ENCODE data around the gene GSTA2. TPM values are rescaled to one million over a fixed set of nuclear protein-coding genes. Genes with fewer than 3 reads are reported as not detected.
"Not testable (repeated sequence)": the region's sequence is repeated elsewhere in the genome, so short reads cannot be mapped to it uniquely, and the experiment has no call there.

GSTA2 gene
- total and polyA plus RNA-seq, 4 donors: 2.0 to 6.8 (median 3.1) TPM

DNA sequence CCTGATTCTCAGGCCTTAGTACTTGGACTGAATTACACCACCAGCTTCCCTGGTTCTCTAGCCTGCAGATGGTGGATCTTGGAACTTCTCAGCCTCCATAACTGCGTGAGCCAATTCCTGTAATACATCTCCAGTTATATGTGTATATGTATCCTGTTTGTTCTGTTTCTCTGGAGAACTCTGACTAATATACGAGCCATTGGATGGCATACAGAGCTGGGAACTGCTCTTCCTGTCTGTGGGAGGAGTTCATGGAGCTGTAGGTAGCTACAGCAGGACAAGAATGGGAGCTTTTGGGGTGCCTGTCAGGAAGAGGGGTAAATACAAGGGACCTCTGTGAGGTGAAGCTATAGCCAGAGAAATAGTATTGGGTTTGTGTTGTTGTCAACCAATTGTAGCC lies 51.1 kb downstream of the GSTA2 start:
- Histone ChIP-seq H3K27ac (ENCODE audit: low read depth in 1 of 2, low read length in 1 of 2) (no peak overlapping the region), H3K4me1 (ENCODE audit: control insufficient read depth in 5 of 5, insufficient read depth in 5 of 5, low read length in 5 of 5) (no peaks in the 10 kb centered on the region), H3K9me3 (ENCODE audit: control insufficient read depth in 4 of 4, insufficient read depth in 3 of 4, low read length in 3 of 4) (no peaks in the 10 kb centered on the region), H3K27me3 (ENCODE audit: control insufficient read depth in 3 of 3, insufficient read depth in 3 of 3, low read length in 2 of 3) (no peaks in the 10 kb centered on the region), H3K4me3 (no peak overlapping the region), H3K36me3 (ENCODE audit: control insufficient read depth in 4 of 4, insufficient read depth in 4 of 4, low read length in 4 of 4) (no peaks in the 10 kb centered on the region), H3K9ac (ENCODE audit: insufficient read depth in 1 of 2, low read length in 2 of 2) (no peak overlapping the region)
- ATAC-seq (ENCODE audit: insufficient read depth, low FRiP score) (no peak), DNase-seq (no peak)
- TF ChIP-seq, protein P1, sequence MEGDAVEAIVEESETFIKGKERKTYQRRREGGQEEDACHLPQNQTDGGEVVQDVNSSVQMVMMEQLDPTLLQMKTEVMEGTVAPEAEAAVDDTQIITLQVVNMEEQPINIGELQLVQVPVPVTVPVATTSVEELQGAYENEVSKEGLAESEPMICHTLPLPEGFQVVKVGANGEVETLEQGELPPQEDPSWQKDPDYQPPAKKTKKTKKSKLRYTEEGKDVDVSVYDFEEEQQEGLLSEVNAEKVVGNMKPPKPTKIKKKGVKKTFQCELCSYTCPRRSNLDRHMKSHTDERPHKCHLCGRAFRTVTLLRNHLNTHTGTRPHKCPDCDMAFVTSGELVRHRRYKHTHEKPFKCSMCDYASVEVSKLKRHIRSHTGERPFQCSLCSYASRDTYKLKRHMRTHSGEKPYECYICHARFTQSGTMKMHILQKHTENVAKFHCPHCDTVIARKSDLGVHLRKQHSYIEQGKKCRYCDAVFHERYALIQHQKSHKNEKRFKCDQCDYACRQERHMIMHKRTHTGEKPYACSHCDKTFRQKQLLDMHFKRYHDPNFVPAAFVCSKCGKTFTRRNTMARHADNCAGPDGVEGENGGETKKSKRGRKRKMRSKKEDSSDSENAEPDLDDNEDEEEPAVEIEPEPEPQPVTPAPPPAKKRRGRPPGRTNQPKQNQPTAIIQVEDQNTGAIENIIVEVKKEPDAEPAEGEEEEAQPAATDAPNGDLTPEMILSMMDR (IDR thresholded peaks at IDR 0.05; ENCODE audit: control extremely low read depth, extremely low read depth): no peak
- WGBS, 2 donors: 80 to 89% methylated on average over 2 of the region's 2 CpGs

DNA sequence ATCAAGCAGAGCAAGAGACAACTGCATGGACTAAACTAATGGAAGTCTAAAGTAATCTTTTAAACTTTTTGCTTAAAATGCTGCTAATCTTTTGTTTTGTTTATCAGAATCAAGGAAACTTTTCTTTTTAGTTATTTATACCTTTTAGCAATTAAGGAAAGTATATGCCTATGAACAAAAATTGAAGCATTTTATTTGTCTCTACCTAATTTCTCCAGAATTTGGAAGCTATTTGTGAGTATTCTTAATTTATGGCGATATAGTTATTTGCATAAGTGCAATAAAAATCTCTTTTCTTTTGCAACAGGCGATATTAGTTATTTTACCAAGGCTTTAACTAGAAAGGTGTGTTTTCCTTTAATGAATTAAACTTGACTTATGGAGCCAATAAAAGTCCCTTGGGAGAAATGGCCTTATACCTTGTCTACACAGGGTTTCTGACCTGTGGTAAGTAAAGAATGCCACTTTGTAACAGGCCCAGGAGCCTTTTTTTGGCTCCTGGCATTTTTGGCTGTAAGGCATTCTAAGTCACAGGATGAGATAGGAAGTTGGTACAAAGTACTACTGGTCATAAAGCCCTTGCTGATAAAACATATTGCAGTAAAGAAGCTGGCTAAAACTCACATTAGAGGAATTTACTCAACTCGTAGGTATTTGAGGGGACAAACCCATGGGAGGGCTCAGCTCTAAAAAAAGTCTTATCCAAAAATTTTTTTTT lies 55.2 kb downstream of the GSTA2 start:
- 84 to 87% methylated on average over 3 of the region's 3 CpGs for whole genome bisulfite sequencing, 2 donors
- ATAC-seq (ENCODE audit: insufficient read depth, low FRiP score): no peak
- H3K36me3 ChIP-seq (ENCODE audit: control insufficient read depth in 4 of 4, insufficient read depth in 4 of 4, low read length in 4 of 4): no peaks in the 10 kb centered on the region
- no peaks in the 10 kb centered on the region for H3K27me3 ChIP-seq (ENCODE audit: control insufficient read depth in 3 of 3, insufficient read depth in 3 of 3, low read length in 2 of 3)
- DNase-seq: no peak
- TF ChIP-seq, protein P1 (IDR thresholded peaks at IDR 0.05; ENCODE audit: control extremely low read depth, extremely low read depth): no peak
- H3K4me1 ChIP-seq (ENCODE audit: control insufficient read depth in 5 of 5, insufficient read depth in 5 of 5, low read length in 5 of 5): no peaks in the 10 kb centered on the region
- H3K9ac ChIP-seq (ENCODE audit: insufficient read depth in 1 of 2, low read length in 2 of 2): no peak overlapping the region
- H3K4me3 ChIP-seq: no peak overlapping the region
- H3K27ac ChIP-seq (ENCODE audit: low read depth in 1 of 2, low read length in 1 of 2): no peak overlapping the region
- no peaks in the 10 kb centered on the region for H3K9me3 ChIP-seq (ENCODE audit: control insufficient read depth in 4 of 4, insufficient read depth in 3 of 4, low read length in 3 of 4)

DNA sequence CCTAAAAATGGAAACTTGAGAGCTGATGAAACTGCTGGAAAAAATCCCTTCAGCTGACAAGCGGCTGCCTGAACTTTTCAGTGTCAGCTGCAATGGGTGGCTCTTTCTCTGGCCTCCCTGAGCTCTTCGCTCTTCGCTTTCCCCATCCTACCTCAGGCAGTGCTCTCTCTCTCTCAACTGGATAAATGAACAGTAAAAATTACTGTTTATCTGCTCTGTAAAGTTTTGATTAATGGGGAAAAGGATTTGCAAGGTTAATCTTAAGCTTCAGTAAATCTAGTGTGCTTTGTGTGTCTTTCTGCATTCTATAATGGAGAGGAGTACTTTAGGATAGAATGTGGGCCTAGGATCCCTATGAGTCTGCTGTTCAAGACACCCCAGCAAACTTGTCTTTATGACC lies 57.3 kb downstream of the GSTA2 start:
- no peak overlapping the region for H3K9ac ChIP-seq (ENCODE audit: insufficient read depth in 1 of 2, low read length in 2 of 2)
- TF ChIP-seq, protein P1 (IDR thresholded peaks at IDR 0.05; ENCODE audit: control extremely low read depth, extremely low read depth): no peak
- H3K27ac ChIP-seq (ENCODE audit: low read depth in 1 of 2, low read length in 1 of 2): no peak overlapping the region
- ATAC-seq (ENCODE audit: insufficient read depth, low FRiP score): no peak
- H3K4me1 ChIP-seq (ENCODE audit: control insufficient read depth in 5 of 5, insufficient read depth in 5 of 5, low read length in 5 of 5): no peaks in the 10 kb centered on the region
- no peak for DNase-seq
- no peaks in the 10 kb centered on the region for H3K27me3 ChIP-seq (ENCODE audit: control insufficient read depth in 3 of 3, insufficient read depth in 3 of 3, low read length in 2 of 3)
- no peak overlapping the region for H3K4me3 ChIP-seq
- no peaks in the 10 kb centered on the region for H3K36me3 ChIP-seq (ENCODE audit: control insufficient read depth in 4 of 4, insufficient read depth in 4 of 4, low read length in 4 of 4)
- WGBS, 2 donors: 93 to 98% methylated on average over 3 of the region's 3 CpGs
- no peaks in the 10 kb centered on the region for H3K9me3 ChIP-seq (ENCODE audit: control insufficient read depth in 4 of 4, insufficient read depth in 3 of 4, low read length in 3 of 4)

DNA sequence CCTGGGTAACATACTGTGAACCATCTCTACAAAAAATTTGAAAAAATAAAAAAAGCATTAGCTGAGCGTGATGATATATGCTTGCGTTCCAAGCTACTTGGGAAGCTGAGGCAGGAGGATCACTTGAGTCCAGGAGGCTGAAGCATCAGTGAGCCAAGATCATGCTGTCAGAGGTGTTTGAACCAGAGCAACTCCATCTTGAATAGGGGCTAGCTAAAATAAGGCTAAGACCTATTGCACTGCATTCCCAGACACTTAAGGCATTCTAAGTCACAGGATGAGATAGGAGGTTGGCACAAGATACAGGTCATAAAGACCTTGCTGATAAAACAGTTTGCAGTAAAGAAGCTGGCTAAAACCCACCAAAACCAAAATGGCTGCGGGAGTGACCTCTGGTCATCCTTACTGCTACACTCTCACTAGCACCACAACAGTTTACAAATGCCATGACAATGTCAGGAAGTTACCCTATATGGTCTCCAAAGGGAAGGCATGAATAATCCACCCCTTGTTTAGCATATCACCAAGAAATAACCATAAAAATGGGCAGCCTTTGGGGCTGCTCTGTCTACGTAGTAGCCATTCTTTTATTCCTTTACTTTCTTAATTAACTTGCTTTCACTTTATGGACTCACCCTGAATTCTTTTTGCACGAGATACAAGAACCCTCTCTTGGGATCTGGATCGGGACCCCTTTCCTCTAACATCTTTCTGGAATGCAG lies 58.3 kb downstream of the GSTA2 start:
- not testable (repeated sequence) for DNase-seq; ATAC-seq (ENCODE audit: insufficient read depth, low FRiP score); H3K9ac ChIP-seq (ENCODE audit: insufficient read depth in 1 of 2, low read length in 2 of 2); H3K9me3 ChIP-seq (ENCODE audit: control insufficient read depth in 4 of 4, insufficient read depth in 3 of 4, low read length in 3 of 4); H3K27ac ChIP-seq (ENCODE audit: low read depth in 1 of 2, low read length in 1 of 2); H3K4me1 ChIP-seq (ENCODE audit: control insufficient read depth in 5 of 5, insufficient read depth in 5 of 5, low read length in 5 of 5); H3K36me3 ChIP-seq (ENCODE audit: control insufficient read depth in 4 of 4, insufficient read depth in 4 of 4, low read length in 4 of 4); H3K4me3 ChIP-seq; H3K27me3 ChIP-seq (ENCODE audit: control insufficient read depth in 3 of 3, insufficient read depth in 3 of 3, low read length in 2 of 3)
- 90 to 91% methylated on average over 6 of the region's 6 CpGs for WGBS, 2 donors
